Thyroid gland (tissue), 4 donors: ENCODE data around the gene SMIM22. TPM values are rescaled to one million over a fixed set of nuclear protein-coding genes. Genes with fewer than 3 reads are reported as not detected.

ENCODE experiments used
- DNase-seq, 2 donors: peaks; one replicate each; pipeline ENCODE4 v3.0.0-alpha.2; 2019
- H3K27ac ChIP-seq, 3 donors: fragments of 200-600 bp; sonication (generic); 1 replicate in 2 of 3; 2 replicates in 1 of 3; pipeline ENCODE4 v1.5.1; 2016 to 2019; ENCODE audit warnings: mild to moderate bottlenecking in 1 of 3, moderate library complexity in 1 of 3
- H3K27me3 ChIP-seq: fragments of 200-600 bp; sonication (generic); one replicate; pipeline ENCODE4 v1.5.1; 2019
- H3K36me3 ChIP-seq, 2 donors: fragments of 200-600 bp; sonication (generic); one replicate each; pipeline ENCODE4 v1.5.1; 2016 to 2019
- H3K4me1 ChIP-seq, 2 donors: fragments of 200-600 bp; sonication (generic); one replicate each; pipeline ENCODE4 v1.5.1; 2017 to 2019
- H3K4me3 ChIP-seq, 3 donors: fragments of 200-600 bp; sonication (generic); replicated peaks in 1 of 3; 1 replicate in 2 of 3; 2 replicates in 1 of 3; pipeline ENCODE4 v1.5.1; 2016; ENCODE audit warnings: mild to moderate bottlenecking in 1 of 3
- H3K9me3 ChIP-seq: fragments of 200-600 bp; sonication (generic); one replicate; pipeline ENCODE4 v1.5.1; 2017
- CTCF ChIP-seq, 6 experiments: fragments of 200-600 bp in 3 of 6; fragments of 450-650 bp in 3 of 6; sonication (generic) in 3 of 6; IDR thresholded peaks; one replicate each; pipeline ENCODE4 v1.5.1; 2016 to 2019; ENCODE audit warnings: antibody characterized with exemption in 6 of 6, mild to moderate bottlenecking in 2 of 6, inconsistent platforms in 1 of 6, moderate library complexity in 1 of 6
- POLR2A ChIP-seq, 2 donors: fragments of 450-650 bp; IDR thresholded peaks; one replicate each; pipeline ENCODE4 v1.6.1; 2017; ENCODE audit warnings: antibody characterized with exemption in 2 of 2, mild to moderate bottlenecking in 2 of 2, moderate library complexity in 1 of 2
- WGBS, 2 donors: methylation state at CpG; one replicate each; pipeline ENCODE4 v1.1.5; 2017; 5-methylcytosine and 5-hydroxymethylcytosine counted together
- intact Hi-C: fragments of 100-400 bp; cut with DNase I; formaldehyde crosslinking; loops from one replicate; pipeline ENCODE4 v1.15.1; 2023
- total RNA-seq, 4 donors: library from RNA; depleted of rRNA; stranded (reverse); fragments of >200 nt; gene quantifications; one replicate each; pipeline ENCODE4 v1.2.3, GENCODE V29; 2016

Gene SMIM22
- not detected for total RNA-seq

- WGBS, 2 donors = 39 to 70% methylated on average over 6 of the region's 14 CpGs
Observed at GRCh38 chr16:4795181-4795827, at the start of gene SMIM22. TSS of gene SMIM22 (plus strand) at chr16:4795369. CDS start at chr16:4795735, 366 bp downstream.

GRCh38 chr16:4746215-4746614 lies 49.0 kb upstream of the SMIM22 start:
- 89 to 95% methylated on average over 3 to 7 of the region's 8 CpGs for WGBS, 2 donors
- Histone ChIP-seq H3K4me1 (no peaks in the 10 kb centered on the region), H3K4me3 (no peak overlapping the region), H3K9me3 (no peaks in the 10 kb centered on the region), H3K27ac (no peak overlapping the region), H3K36me3 (peaks cover 4 to 5% of the 10 kb centered on the region in 2 donors), H3K27me3 (no peaks in the 10 kb centered on the region)
- intact Hi-C loops = no loop called here
- TF ChIP-seq POLR2A (IDR thresholded peaks at IDR 0.05) = no peak
- no peak for TF ChIP-seq CTCF (IDR thresholded peaks at IDR 0.05)
- DNase-seq = no peak

More at GRCh38 chr16:4795181-4795827, at the start of gene SMIM22:
- H3K36me3 ChIP-seq = no peaks in the 10 kb centered on the region
- H3K9me3 ChIP-seq = no peaks in the 10 kb centered on the region
- no peak within 1 kb of the TSS for H3K27ac ChIP-seq
- no peaks in the 10 kb centered on the region for H3K27me3 ChIP-seq
- H3K4me3 ChIP-seq = no peak within 1 kb of the TSS
- no peak for DNase-seq
- intact Hi-C loops = no loop called here
- TF ChIP-seq POLR2A (IDR thresholded peaks at IDR 0.05) = no peak
- TF ChIP-seq CTCF (IDR thresholded peaks at IDR 0.05) = no peak
- no peaks in the 10 kb centered on the region for H3K4me1 ChIP-seq

GRCh38 chr16:4746991-4747574 lies 48.1 kb upstream of the SMIM22 start:
- WGBS, 2 donors = 42 to 74% methylated on average over 7 to 9 of the region's 15 CpGs
- TF ChIP-seq POLR2A (IDR thresholded peaks at IDR 0.05) (no peak), CTCF (IDR thresholded peaks at IDR 0.05) (no peak)
- H3K27ac ChIP-seq = no peak overlapping the region
- H3K4me1 ChIP-seq = peaks cover 1 to 4% of the 10 kb centered on the region in 2 donors
- DNase-seq = peak; percentile 26 to 51
- H3K9me3 ChIP-seq = no peaks in the 10 kb centered on the region
- no peak overlapping the region for H3K4me3 ChIP-seq
- peaks cover 8 to 10% of the 10 kb centered on the region in 2 donors for H3K36me3 ChIP-seq
- intact Hi-C loops = no loop called here
- no peaks in the 10 kb centered on the region for H3K27me3 ChIP-seq

- 86 to 88% methylated on average over 14 of the region's 14 CpGs for WGBS, 2 donors
- intact Hi-C loops = no loop called here
- Histone ChIP-seq H3K4me1 (peaks cover 11 to 14% of the 10 kb centered on the region in 2 donors), H3K27me3 (no peaks in the 10 kb centered on the region), H3K9me3 (no peaks in the 10 kb centered on the region), H3K4me3 (no peak overlapping the region), H3K27ac (no peak overlapping the region), H3K36me3 (peaks cover 13 to 20% of the 10 kb centered on the region in 2 donors)
- TF ChIP-seq POLR2A (IDR thresholded peaks at IDR 0.05) (no peak), CTCF (IDR thresholded peaks at IDR 0.05) (no peak)
- no peak for DNase-seq
Observed at GRCh38 chr16:4747906-4748681, 47.1 kb upstream of the SMIM22 start.
